ENCODE results near the gene FHIP1B.

The FHIP1B gene

GRCh38 chr11:6240781-6241180, 6.3 kb upstream of the FHIP1B start:
- DNase-seq = no peak

GRCh38 chr11:6240139-6240538, 5.7 kb upstream of the FHIP1B start:
- no peak for DNase-seq

GRCh38 chr11:6238902-6239301, 4.5 kb upstream of the FHIP1B start, which contains the start of gene CNGA4:
TSS of gene CNGA4 (plus strand) at chr11:6239089. CDS start at chr11:6239207, 118 bp downstream.
- no peak for DNase-seq

GRCh38 chr11:6237761-6238302, 3.4 kb upstream of the FHIP1B start:
- no peak for DNase-seq

- no peak for DNase-seq
Measured at GRCh38 chr11:6237266-6237665, 2.8 kb upstream of the FHIP1B start.

- DNase-seq = peak in 2 of 58 donors; percentile 26 to 61
Measured at GRCh38 chr11:6233984-6234386, 451 bp downstream of the FHIP1B start.

GRCh38 chr11:6232899-6233298, 1.5 kb downstream of the FHIP1B start:
- DNase-seq = no peak

GRCh38 chr11:6229911-6230310, 4.5 kb downstream of the FHIP1B start:
- DNase-seq = no peak

- no peak for DNase-seq
Measured at GRCh38 chr11:6228520-6228919, 5.9 kb downstream of the FHIP1B start.

GRCh38 chr11:6225896-6226295, 8.5 kb downstream of the FHIP1B start:
- no peak for DNase-seq

- no peak for DNase-seq
Measured at GRCh38 chr11:6225024-6225423, 9.4 kb downstream of the FHIP1B start.

GRCh38 chr11:6224421-6224820, 10.0 kb downstream of the FHIP1B start:
- no peak for DNase-seq

GRCh38 chr11:6223854-6224253, 10.6 kb downstream of the FHIP1B start:
- DNase-seq = no peak

- DNase-seq = peak in 6 of 58 donors; percentile 2 to 51 (median 8)
Measured at GRCh38 chr11:6219359-6219758, 15.1 kb downstream of the FHIP1B start.

GRCh38 chr11:6217722-6218121, 16.7 kb downstream of the FHIP1B start:
- DNase-seq = no peak

- no peak for DNase-seq
Measured at GRCh38 chr11:6216501-6216900, 17.9 kb downstream of the FHIP1B start.

- DNase-seq = no peak
Measured at GRCh38 chr11:6214530-6214929, 19.9 kb downstream of the FHIP1B start.

GRCh38 chr11:6210274-6210955, 24.0 kb downstream of the FHIP1B start:
- DNase-seq = no peak

GRCh38 chr11:6209801-6210200, 24.6 kb downstream of the FHIP1B start:
- no peak for DNase-seq

- no peak for DNase-seq
Measured at GRCh38 chr11:6206456-6207180, 27.8 kb downstream of the FHIP1B start.

GRCh38 chr11:6205366-6205765, 29.1 kb downstream of the FHIP1B start, which contains the start of gene C11orf42:
TSS of gene C11orf42 (plus strand) at chr11:6205557. CDS start at chr11:6205616, 59 bp downstream.
- no peak for DNase-seq

- no peak for DNase-seq
Measured at GRCh38 chr11:6204706-6205105, 29.7 kb downstream of the FHIP1B start.

GRCh38 chr11:6203327-6203726, 31.1 kb downstream of the FHIP1B start:
- no peak for DNase-seq
